K562 (cell line): Measurements from ENCODE around the gene HSPB1. TPM values are rescaled to one million over a fixed set of nuclear protein-coding genes. Genes with fewer than 3 reads are reported as not detected.

Source experiments
- BDP1 ChIP-seq: IDR thresholded peaks from 3 replicates; pipeline ENCODE4 v1.6.1; 2011; ENCODE audit not compliant: insufficient read length, insufficient read depth
- CBX1 ChIP-seq: sonication (generic); IDR thresholded peaks from 2 replicates; pipeline ENCODE4 v1.6.1; 2016; ENCODE audit warnings: antibody characterized with exemption, low read depth, mild to moderate bottlenecking
- CC2D1A ChIP-seq: fragments of 450-650 bp; IDR thresholded peaks from 2 replicates; pipeline ENCODE4 v1.6.1; 2017; ENCODE audit warnings: mild to moderate bottlenecking
- DNMT1 ChIP-seq: fragments of 450-650 bp; IDR thresholded peaks from 2 replicates; pipeline ENCODE4 v1.6.1; 2016; ENCODE audit warnings: antibody characterized with exemption, mild to moderate bottlenecking
- EP400 ChIP-seq: fragments of 450-650 bp; IDR thresholded peaks from 2 replicates; pipeline ENCODE4 v1.6.1; 2017; ENCODE audit warnings: antibody characterized with exemption, mild to moderate bottlenecking, moderate library complexity
- FOXP4 ChIP-seq: sonication (generic); formaldehyde crosslinking; IDR thresholded peaks from 2 replicates; pipeline ENCODE4 v1.8.0; 2022; ENCODE audit warnings: mild to moderate bottlenecking, missing genetic modification reagents, borderline replicate concordance
- GTF3C2 ChIP-seq: IDR thresholded peaks from 3 replicates; pipeline ENCODE4 v1.6.1; 2011; ENCODE audit warnings: borderline replicate concordance, mild to moderate bottlenecking, moderate library complexity; ENCODE audit not compliant: insufficient read length; ENCODE audit errors: extremely low read depth
- KLF1 ChIP-seq: fragments of 450-650 bp; IDR thresholded peaks from 2 replicates; pipeline ENCODE4 v1.6.1; 2016; ENCODE audit warnings: missing genetic modification characterization, missing compliant biosample characterization
- MTF1 ChIP-seq: fragments of 250-450 bp; sonication (Bioruptor Pico); IDR thresholded peaks from 2 replicates; pipeline ENCODE4 v1.9.0; 2021; ENCODE audit warnings: moderate library complexity, mild to moderate bottlenecking, inconsistent platforms, borderline replicate concordance
- NFYB ChIP-seq: IDR thresholded peaks from 2 replicates; pipeline ENCODE4 v1.6.1; 2011; ENCODE audit warnings: mild to moderate bottlenecking, moderate library complexity; ENCODE audit not compliant: insufficient read length; ENCODE audit errors: extremely low read depth
- NR4A1 ChIP-seq, 2 experiments: fragments of 250-450 bp in 1 of 2; fragments of 450-650 bp in 1 of 2; sonication (Bioruptor Pico) in 1 of 2; IDR thresholded peaks; 2 replicates each; pipeline versions ENCODE4 v1.4.0 to v1.6.1; 2016 to 2020; ENCODE audit warnings: mild to moderate bottlenecking in 2 of 2, missing compliant biosample characterization in 1 of 2, missing genetic modification characterization in 1 of 2, moderate library complexity in 1 of 2
- RCOR1 ChIP-seq, 2 experiments: IDR thresholded peaks; 2 replicates each; pipeline ENCODE4 v1.6.1; 2012; ENCODE audit warnings: low read depth in 2 of 2, low read length in 2 of 2, borderline replicate concordance in 1 of 2, improper control_type of control experiment in 1 of 2
- RHOXF2B ChIP-seq: fragments of 250-450 bp; sonication (Bioruptor Pico); conservative IDR thresholded peaks from 2 replicates; pipeline ENCODE4 v1.5.1; 2021
- SAFB2 ChIP-seq: fragments of 200-400 bp; formaldehyde crosslinking; IDR thresholded peaks from 2 replicates; pipeline ENCODE4 v1.6.1; 2018; ENCODE audit warnings: borderline replicate concordance, low read length, low read depth, moderate library complexity; ENCODE audit not compliant: severe bottlenecking
- SNRNP70 ChIP-seq: fragments of 200-400 bp; formaldehyde crosslinking; optimal IDR thresholded peaks from 2 replicates; pipeline ENCODE3; 2017; ENCODE audit warnings: low read depth, low read length
- SP1 ChIP-seq: sonication (generic); formaldehyde crosslinking; IDR thresholded peaks from 2 replicates; pipeline ENCODE4 v1.8.1; 2022; ENCODE audit warnings: mild to moderate bottlenecking, missing genetic modification reagents
- TBL1XR1 ChIP-seq, 2 experiments: IDR thresholded peaks; 2 replicates each; pipeline ENCODE4 v1.6.1; 2012; ENCODE audit warnings: improper control_type of control experiment in 2 of 2, low read length in 2 of 2, mild to moderate bottlenecking in 1 of 2
- ZBTB5 ChIP-seq: fragments of 450-650 bp; IDR thresholded peaks from 2 replicates; pipeline ENCODE4 v1.6.1; 2017; ENCODE audit warnings: antibody characterized with exemption
- ZNF717 ChIP-seq: fragments of 250-450 bp; sonication (Bioruptor Pico); IDR thresholded peaks from 2 replicates; pipeline ENCODE4 v1.5.0; 2021
- ZNF75A ChIP-seq: fragments of 450-650 bp; formaldehyde crosslinking; IDR thresholded peaks from 2 replicates; pipeline ENCODE4 v1.4.0; 2020; ENCODE audit warnings: mild to moderate bottlenecking
- ZNF766 ChIP-seq: fragments of 200-800 bp; sonication (Bioruptor generic); conservative IDR thresholded peaks from 2 replicates; pipeline ENCODE4 v1.6.1; 2016; ENCODE audit warnings: missing genetic modification characterization, missing compliant biosample characterization
- ZNF830 ChIP-seq: fragments of 250-450 bp; sonication (Bioruptor Pico); IDR thresholded peaks from 2 replicates; pipeline ENCODE4 v1.5.0; 2021; ENCODE audit warnings: mild to moderate bottlenecking
- polyA plus RNA-seq, 8 experiments: library from polyadenylated mRNA; depleted of rRNA in 4 of 8; stranded (reverse) in 5 of 8; unstranded in 3 of 8; fragments of >200 nt; fragmentation: Nextera tagmentation in 2 of 8; fragmentation: Illumina TruSeq in 1 of 8; extraction: Ambion mirVana in 2 of 8; extraction: Trizol in 1 of 8; gene quantifications; 2 replicates each; pipeline versions ENCODE4 v1.2.1 to v1.2.3, GENCODE V29; 2011 to 2014; ENCODE audit warnings: inconsistent platforms in 1 of 8, missing spikeins in 1 of 8
- total RNA-seq, 7 experiments: library from RNA; depleted of rRNA in 6 of 7; stranded (reverse); fragments of >200 nt in 6 of 7; fragmentation: Illumina TruSeq in 2 of 7; extraction: Trizol in 2 of 7; gene quantifications; 2 replicates each; pipeline versions ENCODE4 v1.2.1 to v1.2.3, GENCODE V29; 2011 to 2021; ENCODE audit warnings: low replicate concordance in 1 of 7

Gene HSPB1
- total and polyA plus RNA-seq, 9 of the 15 experiments (the other 6 are each of a cell fraction or from before 2014, with no cell fraction given) = 27.1 to 522 (median 138) TPM

- no peak for TF ChIP-seq ZNF830 (CRISPR knock-in tag)
- no peak for TF ChIP-seq ZNF717 (CRISPR knock-in tag)
- peak; percentile 70; the same call in 1 of the 2 replicates for TF ChIP-seq ZBTB5
- no peak; the same call in 1 of the 2 replicates for TF ChIP-seq ZNF766
- TF ChIP-seq MTF1 (CRISPR knock-in tag) = no peak
- TF ChIP-seq TBL1XR1 (IDR thresholded peaks at IDR 0.05; ENCODE audit: low read length in 2 of 2) = no peak
- peak; percentile 84 for TF ChIP-seq SP1 (CRISPR knock-in tag)
- TF ChIP-seq GTF3C2 = no peak
- TF ChIP-seq EP400 = peak; percentile 88
- no peak for TF ChIP-seq KLF1 (tag)
- no peak for TF ChIP-seq FOXP4 (CRISPR knock-in tag)
- peak; percentile 39 to 78; a peak in 3 of 4 replicates for TF ChIP-seq RCOR1 (IDR thresholded peaks at IDR 0.05; ENCODE audit: borderline replicate concordance in 1 of 2, low read depth in 2 of 2, low read length in 2 of 2)
- no peak for TF ChIP-seq DNMT1
- peak; percentile 52 for TF ChIP-seq CC2D1A
- TF ChIP-seq SAFB2 = no peak
- peak; percentile 30; the same call in 1 of the 2 replicates for TF ChIP-seq CBX1
- peak; percentile 95 for TF ChIP-seq NFYB
- no peak for TF ChIP-seq RHOXF2B (CRISPR knock-in tag)
- no peak for TF ChIP-seq BDP1
- TF ChIP-seq SNRNP70 = no peak
- TF ChIP-seq ZNF75A (CRISPR knock-in tag) = no peak
- TF ChIP-seq NR4A1 (CRISPR knock-in tag; IDR thresholded peaks at IDR 0.05) = no peak
- TF ChIP-seq NR4A1 (tag; IDR thresholded peaks at IDR 0.05) = no peak; the same call in 1 of the 2 replicates
These were observed 15.5 kb downstream of the HSPB1 start (continued) for GRCh38 chr7:76317782-76318487.
